ENCODE data around the gene SNAP29.

DNA sequence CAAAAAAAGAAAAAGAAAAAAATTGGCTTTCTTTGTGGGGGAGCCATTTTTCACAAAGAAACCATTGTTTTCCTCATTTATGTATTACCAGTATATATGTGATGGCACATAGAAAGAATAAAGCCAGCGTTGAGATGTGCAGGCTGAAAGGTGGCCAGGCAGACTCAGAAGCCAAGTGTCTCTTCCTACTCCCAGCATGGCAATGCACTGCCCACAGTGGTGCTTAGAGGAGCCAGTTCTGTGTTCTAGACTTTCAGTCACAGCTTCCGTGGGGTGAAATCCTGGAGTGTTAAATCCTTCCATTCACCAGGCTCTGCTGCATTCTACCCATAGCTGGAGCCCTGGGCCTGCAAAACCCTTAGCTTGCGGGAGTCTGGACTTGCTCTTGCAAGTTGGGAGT lies 18.9 kb downstream of the SNAP29 start:
- no peak for TF ChIP-seq CTCF (conservative IDR thresholded peaks at IDR 0.05; ENCODE audit: low read length)
- no peak for TF ChIP-seq EZH2phosphoT487 (IDR thresholded peaks at IDR 0.05; ENCODE audit: borderline replicate concordance)

Data from Loucy (cell line).